Measurements from ENCODE around the gene NOP16. TPM values are rescaled to one million over a fixed set of nuclear protein-coding genes. Genes with fewer than 3 reads are reported as not detected.

Gene NOP16
- total RNA-seq, 8 experiments from 2014 or later: 14.6 to 95.0 (median 22.7) TPM

Other genes starting within 250 kb of the NOP16 start
- gene SIMC1, start 150.2 kb downstream of the NOP16 start, total RNA-seq: 10 to 100 TPM in 7 of 8 experiments, 1 to 10 TPM in 1; 6.3 to 44.4 (median 18.5) TPM
- 100 to 1,000 TPM in 2 of 8 experiments, 10 to 100 TPM in 6; 65.1 to 111 (median 78.7) TPM for gene KIAA1191, start 26.8 kb downstream of the NOP16 start, total RNA-seq
- 10 to 100 TPM in 6 of 8 experiments, 1 to 10 TPM in 2; 3.6 to 24.0 (median 15.4) TPM for gene ARL10, start 23.1 kb downstream of the NOP16 start, total RNA-seq
- 100 to 1,000 TPM in 7 of 8 experiments, 10 to 100 TPM in 1; 91.0 to 169 (median 125) TPM for gene HIGD2A, start 153 bp upstream of the NOP16 start, total RNA-seq
- 100 to 1,000 TPM in 2 of 8 experiments, 10 to 100 TPM in 6; 60.6 to 245 (median 89.7) TPM for gene CLTB, start 27.9 kb upstream of the NOP16 start, total RNA-seq
- gene FAF2, start 59.8 kb upstream of the NOP16 start, total RNA-seq: 10 to 100 TPM; 22.1 to 86.5 (median 44.7) TPM
- 10 to 100 TPM; 16.6 to 66.4 (median 36.7) TPM for gene RNF44, start 148.8 kb upstream of the NOP16 start, total RNA-seq
- gene CDHR2, start 160.7 kb upstream of the NOP16 start, total RNA-seq: under 1 TPM in 7 of 8 experiments, not detected in 1; 0.05 to 0.96 (median 0.60) TPM
- gene GPRIN1, start 221.6 kb upstream of the NOP16 start, total RNA-seq: 10 to 100 TPM in 5 of 8 experiments, 1 to 10 TPM in 3; 1.1 to 39.6 (median 29.2) TPM
- gene SNCB, start 241.9 kb upstream of the NOP16 start, total RNA-seq: 10 to 100 TPM in 1 of 8 experiments, 1 to 10 TPM in 3, under 1 TPM in 2, not detected in 2; 0.58 to 10.8 (median 3.9) TPM
- 1 to 10 TPM in 2 of 8 experiments, under 1 TPM in 6; 0.31 to 1.3 (median 0.56) TPM for gene EIF4E1B, start 242.1 kb upstream of the NOP16 start, total RNA-seq

All from motor neuron (in vitro differentiated cells).